ENCODE measurements around the gene PAMR1. TPM values are rescaled to one million over a fixed set of nuclear protein-coding genes. Genes with fewer than 3 reads are reported as not detected.

Gene PAMR1
- total and polyA plus RNA-seq, 9 of the 15 experiments (the other 6 are each of a cell fraction or from before 2014, with no cell fraction given): not detected

GRCh38 chr11:35433588-35433987 lies 91.8 kb downstream of the PAMR1 start:
- H3K4me2 ChIP-seq (ENCODE audit: insufficient read depth, low read length): no peak overlapping the region
- ATAC-seq (no peak), FAIRE-seq (no peak), DNase-seq (ENCODE audit: extremely low read depth in 1 of 4, low spot score in 3 of 4) (no peak)
- intact Hi-C loops (cut with micrococcal nuclease) (no loop called here), in situ Hi-C loops (cut with MboI) (no loop called here)
- H3K4me1 ChIP-seq (replicated peaks in 1 of 2; ENCODE audit: control insufficient read depth in 2 of 2, insufficient read depth in 2 of 2, low read length in 2 of 2): no peaks in the 10 kb centered on the region
- H3K36me3 ChIP-seq (ENCODE audit: control insufficient read depth, insufficient read depth, low read length): no peaks in the 10 kb centered on the region
- no peak overlapping the region for H3K4me3 ChIP-seq
- H3K79me2 ChIP-seq (ENCODE audit: control insufficient read depth, insufficient read depth, low read length): no peaks in the 10 kb centered on the region
- ChIA-PET POLR2A (interaction anchor here (0.7 kb wide), 1 partner anchor 10 kb away, joined by 3 read pairs; no protein-coding TSS in a partner anchor), CTCF (ENCODE audit: low intra/inter-chr PET ratio) (no interaction called here)
- H3K27me3 ChIP-seq (ENCODE audit: control insufficient read depth in 2 of 2, insufficient read depth in 2 of 2, low read length in 2 of 2): peaks cover 0 to 15% of the 10 kb centered on the region in 2 experiments; a peak in 1 of 5 replicates
- H3K27ac ChIP-seq (ENCODE audit: extremely low read depth, low read depth, low read length): no peak overlapping the region
- BruUV-seq (replicated peaks): no TSS peak
- TF ChIP-seq ZNF507 (tag; conservative IDR thresholded peaks at IDR 0.05): no peak
- TF ChIP-seq CAMTA2 (CRISPR knock-in tag; conservative IDR thresholded peaks at IDR 0.05): no peak
- TF ChIP-seq FOXP1 (CRISPR knock-in tag; IDR thresholded peaks at IDR 0.05): no peak
- TF ChIP-seq GABPB1 (CRISPR knock-in tag; IDR thresholded peaks at IDR 0.05): no peak
- TF ChIP-seq BRD9 (IDR thresholded peaks at IDR 0.05; ENCODE audit: low read depth, partially characterized antibody): no peak
- TF ChIP-seq, protein P1, sequence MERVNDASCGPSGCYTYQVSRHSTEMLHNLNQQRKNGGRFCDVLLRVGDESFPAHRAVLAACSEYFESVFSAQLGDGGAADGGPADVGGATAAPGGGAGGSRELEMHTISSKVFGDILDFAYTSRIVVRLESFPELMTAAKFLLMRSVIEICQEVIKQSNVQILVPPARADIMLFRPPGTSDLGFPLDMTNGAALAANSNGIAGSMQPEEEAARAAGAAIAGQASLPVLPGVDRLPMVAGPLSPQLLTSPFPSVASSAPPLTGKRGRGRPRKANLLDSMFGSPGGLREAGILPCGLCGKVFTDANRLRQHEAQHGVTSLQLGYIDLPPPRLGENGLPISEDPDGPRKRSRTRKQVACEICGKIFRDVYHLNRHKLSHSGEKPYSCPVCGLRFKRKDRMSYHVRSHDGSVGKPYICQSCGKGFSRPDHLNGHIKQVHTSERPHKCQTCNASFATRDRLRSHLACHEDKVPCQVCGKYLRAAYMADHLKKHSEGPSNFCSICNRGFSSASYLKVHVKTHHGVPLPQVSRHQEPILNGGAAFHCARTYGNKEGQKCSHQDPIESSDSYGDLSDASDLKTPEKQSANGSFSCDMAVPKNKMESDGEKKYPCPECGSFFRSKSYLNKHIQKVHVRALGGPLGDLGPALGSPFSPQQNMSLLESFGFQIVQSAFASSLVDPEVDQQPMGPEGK (CRISPR knock-in tag; IDR thresholded peaks at IDR 0.05; ENCODE audit: borderline replicate concordance): no peak
- no peak for TF ChIP-seq ZBTB7A (IDR thresholded peaks at IDR 0.05; ENCODE audit: borderline replicate concordance, control insufficient read depth, low read depth, low read length)
- no peak for TF ChIP-seq TBL1XR1 (IDR thresholded peaks at IDR 0.05; ENCODE audit: low read length in 2 of 2)
- TF ChIP-seq TSC22D4 (tag; IDR thresholded peaks at IDR 0.05): no peak
- TF ChIP-seq ELF1 (tag; IDR thresholded peaks at IDR 0.05): no peak
- 0% methylated on average over 3 of the region's 3 CpGs for WGBS (ENCODE audit: insufficient coverage, low coverage, missing lambda C conversion rate)
- no peaks in the 10 kb centered on the region for H3K9me1 ChIP-seq (ENCODE audit: control insufficient read depth, insufficient read depth, low read length)
- no peaks in the 10 kb centered on the region for H4K20me1 ChIP-seq (replicated peaks; ENCODE audit: control insufficient read depth, insufficient read depth, low read length)
- H3K9ac ChIP-seq (ENCODE audit: insufficient read depth in 1 of 2, low read depth in 2 of 2, low read length in 2 of 2): no peak overlapping the region
- no peak overlapping the region for H2AFZ ChIP-seq (ENCODE audit: low read depth, low read length)
- H3K9me3 ChIP-seq (replicated peaks; ENCODE audit: control insufficient read depth, insufficient read depth, low read depth, low read length): no peaks in the 10 kb centered on the region

Data from K562 (cell line).